GM19463 (cell line): ENCODE data around the gene ALG6.
"Not testable (repeated sequence)": the region's sequence is repeated elsewhere in the genome, so short reads cannot be mapped to it uniquely, and the experiment has no call there.

ENCODE experiments used
- ATAC-seq: cut with Tn5 transposase; IDR thresholded peaks from one replicate; pipeline ENCODE4 v1.9.1; 2021; ENCODE audit warnings: mild to moderate bottlenecking, moderate library complexity; ENCODE audit not compliant: unreplicated experiment

The ALG6 gene

GRCh38 chr1:63328122-63328521 lies 39.3 kb upstream of the ALG6 start:
- no peak for ATAC-seq

GRCh38 chr1:63328781-63329180 lies 38.6 kb upstream of the ALG6 start:
- ATAC-seq: no peak

- no peak for ATAC-seq
Observed at GRCh38 chr1:63329621-63330330, 37.7 kb upstream of the ALG6 start.

GRCh38 chr1:63330331-63330916 lies 37.0 kb upstream of the ALG6 start:
- no peak for ATAC-seq

- ATAC-seq: no peak
Observed at GRCh38 chr1:63342402-63342801, 25.0 kb upstream of the ALG6 start.

- no peak for ATAC-seq
Observed at GRCh38 chr1:63343922-63344321, 23.5 kb upstream of the ALG6 start.

GRCh38 chr1:63350320-63350719 lies 17.1 kb upstream of the ALG6 start:
- no peak for ATAC-seq

GRCh38 chr1:63352736-63353135 lies 14.7 kb upstream of the ALG6 start:
- ATAC-seq: no peak

- ATAC-seq: not testable (repeated sequence)
Observed at GRCh38 chr1:63356234-63356633, 11.2 kb upstream of the ALG6 start.

- ATAC-seq: no peak
Observed at GRCh38 chr1:63359561-63359960, 7.9 kb upstream of the ALG6 start.

- no peak for ATAC-seq
Observed at GRCh38 chr1:63362073-63362472, 5.4 kb upstream of the ALG6 start.

- no peak for ATAC-seq
Observed at GRCh38 chr1:63362578-63362977, 4.8 kb upstream of the ALG6 start.

- no peak for ATAC-seq
Observed at GRCh38 chr1:63363014-63363413, 4.4 kb upstream of the ALG6 start.

- ATAC-seq: no peak
Observed at GRCh38 chr1:63366908-63367214, 566 bp upstream of the ALG6 start.

GRCh38 chr1:63368131-63368530 lies 704 bp downstream of the ALG6 start:
- no peak for ATAC-seq

GRCh38 chr1:63379583-63379982 lies 12.2 kb downstream of the ALG6 start:
- ATAC-seq: no peak

- ATAC-seq: no peak
Observed at GRCh38 chr1:63381741-63382140, 14.3 kb downstream of the ALG6 start.

- no peak for ATAC-seq
Observed at GRCh38 chr1:63401945-63402344, 34.5 kb downstream of the ALG6 start.

GRCh38 chr1:63403386-63403785 lies 36.0 kb downstream of the ALG6 start:
- no peak for ATAC-seq

GRCh38 chr1:63405021-63405420 lies 37.6 kb downstream of the ALG6 start:
- no peak for ATAC-seq

GRCh38 chr1:63405987-63406386 lies 38.6 kb downstream of the ALG6 start:
- ATAC-seq: no peak

GRCh38 chr1:63407002-63407401 lies 39.6 kb downstream of the ALG6 start:
- ATAC-seq: no peak

GRCh38 chr1:63408331-63408730 lies 40.9 kb downstream of the ALG6 start:
- no peak for ATAC-seq
